Fibroblast of lung (primary cell): ENCODE results near the gene PRRG2. TPM values are rescaled to one million over a fixed set of nuclear protein-coding genes. Genes with fewer than 3 reads are reported as not detected.

Source experiments
- DNase-seq, 2 donors: peaks; one replicate each; pipeline versions ENCODE4 v3.0.0 to v3.0.0-alpha.2; 2010; ENCODE audit warnings: low read depth in 2 of 2
- H2AFZ ChIP-seq: 2 replicates; pipeline ENCODE4 v1.5.1; 2012; ENCODE audit warnings: low read length, control low read depth, inconsistent platforms
- H3K27ac ChIP-seq: 2 replicates; pipeline ENCODE4 v1.5.1; 2011; ENCODE audit warnings: low read length, control low read depth; ENCODE audit not compliant: insufficient read depth
- H3K27me3 ChIP-seq: 2 replicates; pipeline ENCODE4 v1.5.1; 2011; ENCODE audit warnings: mild to moderate bottlenecking, low read length; ENCODE audit not compliant: control insufficient read depth, insufficient read depth
- H3K36me3 ChIP-seq: 2 replicates; pipeline ENCODE4 v1.5.1; 2011; ENCODE audit warnings: low read length; ENCODE audit not compliant: control insufficient read depth, insufficient read depth
- H3K4me1 ChIP-seq: 2 replicates; pipeline ENCODE4 v1.5.1; 2011; ENCODE audit warnings: low read length; ENCODE audit not compliant: control insufficient read depth, insufficient read depth; ENCODE audit errors: extremely low read depth
- H3K4me2 ChIP-seq: 2 replicates; pipeline ENCODE4 v1.5.1; 2011; ENCODE audit warnings: low read length, control low read depth; ENCODE audit not compliant: insufficient read depth; ENCODE audit errors: extremely low read depth
- H3K4me3 ChIP-seq, 4 experiments: fragments of 200-600 bp in 1 of 4; sonication (generic) in 1 of 4; replicated peaks in 1 of 4; 2 replicates each; pipeline ENCODE4 v1.5.1; 2011 to 2016; ENCODE audit warnings: low read length in 4 of 4, low read depth in 3 of 4, mild to moderate bottlenecking in 3 of 4, control low read depth in 2 of 4, inconsistent platforms in 1 of 4, mixed read lengths in 1 of 4; ENCODE audit not compliant: insufficient read depth in 1 of 4; ENCODE audit errors: control extremely low read depth in 1 of 4
- H3K79me2 ChIP-seq: 2 replicates; pipeline ENCODE4 v1.5.1; 2012; ENCODE audit warnings: mild to moderate bottlenecking, low read length, inconsistent platforms; ENCODE audit not compliant: control insufficient read depth, insufficient read depth
- H3K9ac ChIP-seq: 2 replicates; pipeline ENCODE4 v1.5.1; 2011; ENCODE audit warnings: mild to moderate bottlenecking, low read length, control low read depth; ENCODE audit not compliant: insufficient read depth
- H3K9me3 ChIP-seq: 2 replicates; pipeline ENCODE4 v1.5.1; 2012; ENCODE audit warnings: low read depth, low read length; ENCODE audit not compliant: control insufficient read depth, insufficient read depth
- H4K20me1 ChIP-seq: 2 replicates; pipeline ENCODE4 v1.5.1; 2011; ENCODE audit warnings: low read length; ENCODE audit not compliant: control insufficient read depth, insufficient read depth; ENCODE audit errors: extremely low read depth
- EZH2 ChIP-seq: IDR thresholded peaks from 2 replicates; pipeline ENCODE4 v1.5.1; 2012; ENCODE audit warnings: low read length, control low read depth, mild to moderate bottlenecking; ENCODE audit errors: missing control alignments
- polyA plus RNA-seq, 2 donors: library from polyadenylated mRNA; depleted of rRNA in 1 of 2; stranded (reverse) in 1 of 2; unstranded in 1 of 2; fragments of >200 nt; gene quantifications; 2 replicates each; pipeline ENCODE4 v1.2.1, GENCODE V29; 2011 to 2012; ENCODE audit warnings: missing spikeins in 1 of 2
- total RNA-seq: library from RNA; depleted of rRNA; stranded (reverse); fragments of >200 nt; gene quantifications from 2 replicates; pipeline ENCODE4 v1.2.1, GENCODE V29; 2014
- TF ChIP-seq, protein P1 (sequence below), 2 donors: IDR thresholded peaks in 1 of 2; conservative IDR thresholded peaks in 1 of 2; 1 replicate in 1 of 2; 2 replicates in 1 of 2; pipeline ENCODE4 v1.5.1; 2011 to 2012; ENCODE audit warnings: low read length in 2 of 2, control low read depth in 1 of 2, inconsistent platforms in 1 of 2, low read depth in 1 of 2, mild to moderate bottlenecking in 1 of 2

PRRG2 gene
- total and polyA plus RNA-seq, 2 donors (not counting 1 experiment from before 2014, with no cell fraction given) = 0.17 TPM; not detected in 1

- H3K36me3 ChIP-seq = peaks cover 2% of the 10 kb centered on the region
- DNase-seq = peak; percentile 75
- no peaks in the 10 kb centered on the region for H4K20me1 ChIP-seq
- peak overlapping the region; percentile 41 to 90 (median 73) for H3K4me3 ChIP-seq
- H3K27me3 ChIP-seq = no peaks in the 10 kb centered on the region
- peak overlapping the region; percentile 75 for H3K27ac ChIP-seq
- TF ChIP-seq, protein P1, sequence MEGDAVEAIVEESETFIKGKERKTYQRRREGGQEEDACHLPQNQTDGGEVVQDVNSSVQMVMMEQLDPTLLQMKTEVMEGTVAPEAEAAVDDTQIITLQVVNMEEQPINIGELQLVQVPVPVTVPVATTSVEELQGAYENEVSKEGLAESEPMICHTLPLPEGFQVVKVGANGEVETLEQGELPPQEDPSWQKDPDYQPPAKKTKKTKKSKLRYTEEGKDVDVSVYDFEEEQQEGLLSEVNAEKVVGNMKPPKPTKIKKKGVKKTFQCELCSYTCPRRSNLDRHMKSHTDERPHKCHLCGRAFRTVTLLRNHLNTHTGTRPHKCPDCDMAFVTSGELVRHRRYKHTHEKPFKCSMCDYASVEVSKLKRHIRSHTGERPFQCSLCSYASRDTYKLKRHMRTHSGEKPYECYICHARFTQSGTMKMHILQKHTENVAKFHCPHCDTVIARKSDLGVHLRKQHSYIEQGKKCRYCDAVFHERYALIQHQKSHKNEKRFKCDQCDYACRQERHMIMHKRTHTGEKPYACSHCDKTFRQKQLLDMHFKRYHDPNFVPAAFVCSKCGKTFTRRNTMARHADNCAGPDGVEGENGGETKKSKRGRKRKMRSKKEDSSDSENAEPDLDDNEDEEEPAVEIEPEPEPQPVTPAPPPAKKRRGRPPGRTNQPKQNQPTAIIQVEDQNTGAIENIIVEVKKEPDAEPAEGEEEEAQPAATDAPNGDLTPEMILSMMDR (conservative IDR thresholded peaks at IDR 0.05 in 1 of 2, IDR thresholded peaks at IDR 0.05 in 1 of 2; ENCODE audit: low read depth in 1 of 2, low read length in 2 of 2) = no peak
- TF ChIP-seq EZH2 = no peak
- peak overlapping the region; percentile 95 for H3K4me2 ChIP-seq
- peak overlapping the region; percentile 25 for H3K9ac ChIP-seq
- H3K9me3 ChIP-seq = no peaks in the 10 kb centered on the region
- H2AFZ ChIP-seq = no peak overlapping the region
- peaks cover 4% of the 10 kb centered on the region for H3K4me1 ChIP-seq
- H3K79me2 ChIP-seq = peaks cover 11% of the 10 kb centered on the region
These were observed 57.0 kb downstream of the PRRG2 start for GRCh38 chr19:49637821-49638738.

- no peak for DNase-seq
- H3K27me3 ChIP-seq = no peaks in the 10 kb centered on the region
- H3K79me2 ChIP-seq = peaks cover 26% of the 10 kb centered on the region
- TF ChIP-seq, protein P1 (conservative IDR thresholded peaks at IDR 0.05 in 1 of 2, IDR thresholded peaks at IDR 0.05 in 1 of 2; ENCODE audit: low read depth in 1 of 2, low read length in 2 of 2) = no peak
- no peak for TF ChIP-seq EZH2
- peak overlapping the region; percentile 97 for H3K27ac ChIP-seq
- peak overlapping the region; percentile 90 for H3K4me2 ChIP-seq
- peak overlapping the region; percentile 60 to 90 (median 73) for H3K4me3 ChIP-seq
- H2AFZ ChIP-seq = no peak overlapping the region
- H3K9me3 ChIP-seq = no peaks in the 10 kb centered on the region
- H3K4me1 ChIP-seq = peaks cover 7% of the 10 kb centered on the region
- H3K36me3 ChIP-seq = peaks cover 2% of the 10 kb centered on the region
- peak overlapping the region; percentile 75 for H3K9ac ChIP-seq
- H4K20me1 ChIP-seq = no peaks in the 10 kb centered on the region
These were observed 58.4 kb downstream of the PRRG2 start for GRCh38 chr19:49639401-49640112.
